ENCODE measurements around the gene CTNNBIP1.
A peak's percentile ranks its signal among the peaks of the same experiment; 100 is the strongest.

Gene CTNNBIP1

DNA sequence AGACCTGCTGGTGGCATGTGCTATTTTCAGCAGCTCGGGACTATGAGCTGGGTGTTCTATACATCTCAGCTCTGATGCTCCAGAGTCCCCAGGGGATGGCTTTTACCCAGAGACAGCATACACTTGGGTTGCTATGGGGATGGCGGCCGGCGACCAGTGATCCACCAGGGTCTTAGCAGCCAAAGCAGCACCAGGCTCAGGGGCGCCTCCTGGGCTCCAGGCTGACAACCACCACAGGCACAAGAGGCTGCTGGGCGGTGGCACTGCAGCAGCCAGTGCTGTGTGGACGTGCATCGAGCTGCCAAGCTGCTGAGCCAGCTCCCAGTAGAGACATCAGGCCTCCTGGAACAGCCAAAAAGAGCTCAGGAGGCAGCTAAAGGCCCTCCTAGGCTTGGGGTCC is 48.7 kb downstream of the CTNNBIP1 start:
- Mint-ChIP-seq H3K4me1 (ENCODE audit: low read depth) (peaks cover 4% of the 10 kb centered on the region), H3K27ac (no peak overlapping the region), H3K36me3 (ENCODE audit: low read depth) (no peaks in the 10 kb centered on the region), H3K27me3 (no peaks in the 10 kb centered on the region), H3K4me3 (no peak overlapping the region), H3K9me3 (no peaks in the 10 kb centered on the region)

DNA sequence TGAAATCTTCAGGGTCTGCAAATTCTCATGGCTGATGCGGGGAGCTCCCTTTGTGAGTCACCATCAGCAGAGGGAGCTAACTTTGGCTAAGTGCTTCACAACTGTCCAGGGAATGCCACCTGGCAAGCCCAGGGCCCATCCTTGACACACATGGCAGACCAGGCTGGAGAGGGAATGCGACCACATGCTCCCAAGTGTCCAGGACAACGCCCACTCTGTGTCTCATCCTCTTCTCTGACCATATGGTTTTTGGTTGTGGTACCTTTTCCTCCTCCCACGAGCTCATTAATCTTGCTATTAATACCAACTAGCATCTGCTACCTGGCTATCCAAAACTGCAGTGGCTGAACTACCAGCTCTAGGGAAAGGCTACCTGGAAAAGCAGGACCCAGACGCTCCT is 49.2 kb downstream of the CTNNBIP1 start:
- Mint-ChIP-seq H3K4me1 (ENCODE audit: low read depth) (peaks cover 4% of the 10 kb centered on the region), H3K27ac (no peak overlapping the region), H3K27me3 (no peaks in the 10 kb centered on the region), H3K9me3 (no peaks in the 10 kb centered on the region), H3K36me3 (ENCODE audit: low read depth) (no peaks in the 10 kb centered on the region), H3K4me3 (no peak overlapping the region)

DNA sequence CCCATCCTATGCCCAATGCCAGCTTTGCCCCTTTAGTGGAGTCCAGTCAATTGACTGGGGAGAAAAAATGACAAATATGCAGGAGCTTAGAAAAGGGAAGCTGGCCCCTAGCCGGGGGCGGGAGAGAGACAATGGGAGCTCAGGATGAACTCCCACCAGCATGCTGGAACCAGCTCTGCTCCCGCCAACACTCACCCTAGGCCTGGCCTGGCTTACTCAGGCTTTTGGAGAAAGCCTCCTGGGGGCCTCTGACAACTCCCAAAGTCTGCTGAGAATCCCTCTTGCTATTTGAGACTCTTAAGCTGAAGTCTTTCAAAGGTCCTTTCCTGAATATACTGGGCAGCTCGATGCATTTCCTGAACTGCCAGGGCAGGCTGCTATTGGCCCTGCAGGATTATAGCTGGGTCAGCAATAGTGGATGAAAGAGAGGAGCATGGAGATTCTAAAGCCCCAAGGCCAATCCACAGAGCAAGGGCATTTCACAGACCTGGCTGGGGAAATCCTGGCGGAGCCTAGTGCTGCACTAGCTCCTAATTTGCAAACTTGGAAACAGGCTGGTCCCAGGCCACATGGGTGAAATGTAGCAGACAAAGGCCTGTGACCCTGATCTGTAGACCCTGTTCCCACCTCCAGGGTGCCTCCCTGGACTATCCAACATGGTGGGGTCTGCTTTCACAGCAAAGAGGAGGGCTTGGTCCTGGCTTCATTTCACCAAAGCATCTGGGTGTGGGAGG is 50.6 kb downstream of the CTNNBIP1 start:
- Mint-ChIP-seq H3K4me1 (ENCODE audit: low read depth) (peaks cover 4% of the 10 kb centered on the region), H3K9me3 (no peaks in the 10 kb centered on the region), H3K27ac (no peak overlapping the region), H3K27me3 (no peaks in the 10 kb centered on the region), H3K36me3 (ENCODE audit: low read depth) (no peaks in the 10 kb centered on the region), H3K4me3 (no peak overlapping the region)

DNA sequence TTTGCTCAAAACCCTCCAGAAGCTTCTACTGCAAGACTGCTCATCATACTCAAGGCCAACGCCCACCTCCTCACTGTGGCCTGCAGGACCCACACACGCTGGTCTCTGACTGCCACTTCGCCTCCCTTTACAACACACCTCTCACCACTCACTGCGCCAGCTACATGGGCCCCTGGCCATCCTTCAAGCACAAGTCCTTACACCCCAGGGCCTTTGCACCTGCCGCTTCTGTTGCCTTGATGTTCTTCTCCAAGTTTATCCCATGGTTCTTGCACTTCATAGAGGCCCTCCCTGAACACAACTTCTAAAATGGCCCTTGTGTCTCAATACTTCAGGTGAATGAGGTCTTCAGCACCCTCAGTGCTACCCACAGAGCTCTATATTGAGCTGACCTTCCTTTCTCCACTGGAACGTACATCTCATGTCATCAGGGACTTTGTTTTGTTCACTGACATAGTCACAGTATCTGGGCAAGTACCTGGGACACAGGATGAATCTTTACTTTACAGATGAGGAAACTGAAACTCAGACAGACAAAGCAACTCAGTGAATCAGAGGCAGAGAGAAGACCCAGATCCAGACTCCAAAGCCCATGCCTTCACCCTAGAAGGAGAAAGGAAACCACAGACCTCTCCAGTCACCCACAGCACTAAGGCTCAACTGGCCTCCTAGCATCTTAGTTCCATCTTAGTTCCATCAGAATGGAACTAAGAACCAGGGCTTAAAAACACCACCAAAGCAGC is 51.6 kb downstream of the CTNNBIP1 start:
- peaks cover 4% of the 10 kb centered on the region for H3K4me1 Mint-ChIP-seq (ENCODE audit: low read depth)
- no peak overlapping the region for H3K27ac Mint-ChIP-seq
- H3K9me3 Mint-ChIP-seq = peaks cover 3% of the 10 kb centered on the region
- H3K36me3 Mint-ChIP-seq (ENCODE audit: low read depth) = peaks cover 4% of the 10 kb centered on the region
- H3K4me3 Mint-ChIP-seq = no peak overlapping the region
- no peaks in the 10 kb centered on the region for H3K27me3 Mint-ChIP-seq

DNA sequence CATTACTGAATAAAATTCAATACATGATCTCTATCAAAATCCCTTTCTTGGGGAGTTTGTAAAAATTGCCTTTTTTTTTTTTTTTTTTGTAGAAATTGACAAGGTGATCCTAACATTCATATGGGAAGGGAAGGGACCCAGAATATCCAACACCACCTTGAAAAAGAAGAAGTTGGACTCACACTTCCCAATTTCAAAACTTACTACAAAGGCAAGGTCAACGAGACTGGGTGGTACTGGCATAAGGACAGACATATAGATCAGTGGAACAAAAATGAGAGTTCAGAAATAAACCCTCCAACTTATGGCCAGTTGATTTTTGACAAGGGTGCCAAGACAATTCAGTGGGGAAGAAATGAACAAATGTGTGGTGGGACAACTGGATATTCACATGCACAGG is 54.9 kb downstream of the CTNNBIP1 start:
- peaks cover 5% of the 10 kb centered on the region for H3K36me3 Mint-ChIP-seq (ENCODE audit: low read depth)
- H3K27me3 Mint-ChIP-seq = peaks cover 3% of the 10 kb centered on the region
- H3K9me3 Mint-ChIP-seq = peaks cover 5% of the 10 kb centered on the region
- no peak overlapping the region for H3K27ac Mint-ChIP-seq
- peaks cover 9% of the 10 kb centered on the region for H3K4me1 Mint-ChIP-seq (ENCODE audit: low read depth)
- no peak overlapping the region for H3K4me3 Mint-ChIP-seq

DNA sequence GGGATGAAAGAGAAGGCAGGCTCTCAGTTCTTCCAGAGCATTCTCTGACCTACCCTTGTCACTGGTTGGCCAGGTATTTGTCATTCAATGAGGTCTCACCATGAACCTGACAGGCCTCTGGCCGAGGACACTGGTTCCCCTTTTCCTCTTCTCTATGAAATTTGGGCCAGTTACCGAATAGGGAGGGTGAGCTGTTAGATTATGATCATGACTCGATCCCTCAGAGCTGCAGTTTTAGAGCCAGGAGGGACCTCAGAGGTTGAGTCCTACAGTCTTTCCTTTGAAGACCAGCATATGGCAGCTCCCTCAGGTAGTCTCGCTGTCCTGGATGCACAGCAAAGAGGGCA is 56.8 kb downstream of the CTNNBIP1 start:
- Mint-ChIP-seq H3K36me3 (ENCODE audit: low read depth) (peaks cover 5% of the 10 kb centered on the region), H3K4me1 (ENCODE audit: low read depth) (peaks cover 10% of the 10 kb centered on the region), H3K27me3 (peaks cover 3% of the 10 kb centered on the region), H3K27ac (no peak overlapping the region), H3K4me3 (no peak overlapping the region), H3K9me3 (peaks cover 5% of the 10 kb centered on the region)

DNA sequence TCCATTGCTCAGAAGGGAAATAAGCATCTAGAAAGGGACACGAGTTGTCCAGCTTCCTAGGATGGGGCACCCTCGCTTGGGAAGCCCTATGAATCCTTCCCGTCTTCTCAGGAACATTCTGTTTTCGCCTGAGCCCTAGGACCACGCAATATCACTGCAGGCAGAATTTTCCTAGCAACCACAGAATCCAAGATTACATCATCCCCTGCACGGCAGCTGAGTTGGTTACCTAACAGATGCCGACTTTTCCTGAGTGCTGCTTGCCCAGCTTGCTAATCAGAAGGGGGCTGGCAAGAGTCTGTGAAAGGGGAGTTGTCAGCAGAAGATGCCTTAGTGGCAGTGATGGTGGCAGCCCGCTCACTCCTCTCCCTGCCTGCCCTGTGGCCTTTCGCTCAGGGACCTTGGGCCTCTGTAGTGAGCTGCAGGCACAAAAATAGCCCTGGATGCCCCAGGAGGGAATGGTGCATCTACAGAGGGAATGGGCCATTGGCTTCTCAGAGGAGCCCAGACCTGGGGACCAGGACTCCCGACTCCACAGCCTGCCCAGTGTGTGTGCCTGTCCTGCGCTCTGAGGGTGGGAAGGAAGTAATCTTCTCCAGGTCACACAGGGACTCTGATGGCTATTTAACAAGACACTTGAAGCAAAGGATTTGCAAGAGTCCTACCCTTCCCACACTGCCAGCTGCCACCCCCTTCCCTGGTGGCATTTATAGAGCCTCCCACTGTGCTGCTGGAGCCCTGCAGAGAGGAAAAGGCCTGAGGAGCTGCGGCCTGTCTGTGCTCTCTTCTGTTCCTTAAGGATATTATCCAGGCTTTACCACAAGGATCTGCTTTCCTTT is 57.4 kb downstream of the CTNNBIP1 start:
- Mint-ChIP-seq H3K27ac (no peak overlapping the region), H3K36me3 (ENCODE audit: low read depth) (peaks cover 5% of the 10 kb centered on the region), H3K4me3 (no peak overlapping the region), H3K4me1 (ENCODE audit: low read depth) (peaks cover 10% of the 10 kb centered on the region), H3K27me3 (peaks cover 3% of the 10 kb centered on the region), H3K9me3 (peaks cover 5% of the 10 kb centered on the region)

DNA sequence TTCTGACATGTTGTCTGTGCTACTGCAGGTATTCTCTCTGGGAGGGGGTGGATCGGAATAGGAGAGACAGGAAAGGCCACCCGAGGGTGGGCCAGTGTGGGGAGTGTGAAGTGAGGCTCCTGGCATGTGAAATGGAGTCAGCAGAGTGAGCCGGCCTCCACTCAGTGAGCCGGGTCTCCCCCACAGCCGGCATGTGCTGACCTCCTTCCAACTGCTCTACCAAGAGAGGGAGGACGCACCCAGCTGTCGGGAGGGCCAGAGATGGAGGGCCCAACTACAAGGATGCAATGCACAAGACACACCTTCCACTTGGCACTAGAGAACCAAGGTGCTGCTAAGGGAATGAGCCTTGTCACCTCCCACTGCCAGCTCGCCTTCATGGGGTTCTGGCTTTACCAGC is 58.1 kb downstream of the CTNNBIP1 start:
- H3K27ac Mint-ChIP-seq = no peak overlapping the region
- no peak overlapping the region for H3K4me3 Mint-ChIP-seq
- H3K9me3 Mint-ChIP-seq = peaks cover 5% of the 10 kb centered on the region
- peaks cover 10% of the 10 kb centered on the region for H3K4me1 Mint-ChIP-seq (ENCODE audit: low read depth)
- H3K36me3 Mint-ChIP-seq (ENCODE audit: low read depth) = peaks cover 5% of the 10 kb centered on the region
- H3K27me3 Mint-ChIP-seq = peaks cover 3% of the 10 kb centered on the region

DNA sequence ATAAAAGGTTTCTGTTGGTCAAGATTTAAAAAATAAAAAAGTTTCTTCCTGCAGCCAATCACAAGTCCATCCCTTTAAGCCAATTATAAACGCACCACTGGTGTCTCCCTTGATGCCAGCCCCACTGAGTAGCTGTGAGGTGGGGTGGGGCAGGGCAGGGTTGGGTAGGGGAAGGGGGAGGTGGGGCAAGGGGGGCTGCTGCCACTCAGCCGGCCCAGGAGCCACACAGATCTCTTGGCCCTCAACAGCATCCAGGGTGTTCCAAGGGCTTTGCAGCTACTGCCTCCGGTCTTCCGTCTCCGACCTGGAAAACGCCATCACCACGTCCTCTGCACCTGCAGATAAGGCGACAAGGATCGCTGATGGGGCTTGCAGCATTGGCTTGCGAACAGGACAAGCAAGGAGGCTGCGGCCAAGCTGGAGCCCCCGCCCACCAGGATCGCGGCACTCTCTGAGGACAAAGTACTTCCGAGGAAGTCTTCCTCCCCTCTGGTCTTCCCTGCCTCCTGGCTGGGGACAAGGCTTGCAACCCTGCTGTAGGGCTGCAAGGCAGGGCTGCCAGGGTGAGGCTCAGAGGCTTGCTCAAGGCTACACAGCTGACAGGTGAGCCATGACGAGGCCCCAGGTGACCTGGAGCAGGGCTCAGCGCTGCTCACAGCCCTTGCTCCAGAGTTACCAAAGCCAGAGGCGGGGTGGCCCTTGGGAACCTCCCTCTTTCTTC is 59.5 kb downstream of the CTNNBIP1 start:
- H3K27me3 Mint-ChIP-seq = peaks cover 3% of the 10 kb centered on the region
- peak overlapping the region; percentile 75 for H3K4me3 Mint-ChIP-seq
- peaks cover 10% of the 10 kb centered on the region for H3K4me1 Mint-ChIP-seq (ENCODE audit: low read depth)
- peaks cover 5% of the 10 kb centered on the region for H3K36me3 Mint-ChIP-seq (ENCODE audit: low read depth)
- H3K27ac Mint-ChIP-seq = no peak overlapping the region
- H3K9me3 Mint-ChIP-seq = peaks cover 5% of the 10 kb centered on the region

DNA sequence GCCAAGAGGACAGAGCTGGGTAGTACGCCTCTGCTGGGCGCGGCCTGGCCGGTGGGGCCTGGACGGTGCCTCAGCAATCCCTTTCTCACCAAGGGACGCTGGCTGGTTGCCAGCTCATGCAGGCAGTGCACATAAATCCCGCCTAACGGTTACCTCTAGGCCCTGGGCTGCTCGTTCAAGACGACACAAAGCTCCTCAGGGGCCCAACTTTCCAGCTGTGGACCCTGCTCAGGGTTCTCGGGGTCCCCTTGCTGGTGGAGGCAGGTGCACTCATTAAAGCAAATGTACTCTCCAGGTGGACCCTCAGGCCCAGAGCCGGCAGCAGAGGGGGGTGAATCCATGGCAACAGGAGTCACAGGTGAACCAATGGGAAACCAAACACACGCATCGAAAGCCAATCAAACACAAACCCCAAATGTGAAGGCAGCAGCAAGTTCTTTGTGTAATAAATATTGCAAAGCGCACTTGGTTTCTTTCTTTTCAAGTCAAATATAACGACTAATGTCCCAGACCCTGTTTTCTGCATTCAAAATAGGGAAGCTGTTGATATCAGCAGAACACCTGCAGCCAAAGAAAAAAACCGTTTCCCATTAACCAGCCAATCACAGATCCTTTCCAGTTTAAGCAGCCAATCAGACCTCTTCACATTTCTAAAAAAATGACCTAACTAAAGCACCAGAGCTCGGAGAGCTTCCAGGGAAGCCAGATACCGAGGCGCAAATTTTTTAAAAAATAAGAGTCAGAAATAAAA is 60.2 kb downstream of the CTNNBIP1 start:
- Mint-ChIP-seq H3K36me3 (ENCODE audit: low read depth) (peaks cover 5% of the 10 kb centered on the region), H3K27me3 (peaks cover 3% of the 10 kb centered on the region), H3K27ac (peak overlapping the region; percentile 9), H3K4me1 (ENCODE audit: low read depth) (peaks cover 10% of the 10 kb centered on the region), H3K9me3 (peaks cover 5% of the 10 kb centered on the region), H3K4me3 (peak overlapping the region; percentile 75)

DNA sequence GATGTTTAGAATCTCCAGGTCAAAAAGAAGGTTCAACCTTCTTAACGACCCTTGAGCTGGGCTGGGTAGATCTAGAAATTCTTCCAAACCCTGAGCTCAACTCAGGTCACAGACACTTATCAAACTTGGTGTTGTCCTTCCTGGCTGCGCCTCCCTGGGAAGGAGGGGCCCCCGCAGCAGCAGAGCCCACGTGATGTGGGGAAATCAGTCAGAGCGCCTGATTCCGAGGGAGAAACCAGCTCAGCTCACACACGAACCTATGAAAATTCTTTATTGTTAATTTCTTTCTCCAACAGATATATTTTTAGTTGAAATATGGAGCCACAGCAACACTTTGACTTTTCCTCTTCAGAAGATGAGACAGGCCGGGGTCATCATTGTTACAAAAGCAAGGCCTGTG is 62.0 kb downstream of the CTNNBIP1 start:
- H3K9me3 Mint-ChIP-seq = no peaks in the 10 kb centered on the region
- no peaks in the 10 kb centered on the region for H3K36me3 Mint-ChIP-seq (ENCODE audit: low read depth)
- no peak overlapping the region for H3K4me3 Mint-ChIP-seq
- no peak overlapping the region for H3K27ac Mint-ChIP-seq
- peaks cover 10% of the 10 kb centered on the region for H3K4me1 Mint-ChIP-seq (ENCODE audit: low read depth)
- peaks cover 3% of the 10 kb centered on the region for H3K27me3 Mint-ChIP-seq

DNA sequence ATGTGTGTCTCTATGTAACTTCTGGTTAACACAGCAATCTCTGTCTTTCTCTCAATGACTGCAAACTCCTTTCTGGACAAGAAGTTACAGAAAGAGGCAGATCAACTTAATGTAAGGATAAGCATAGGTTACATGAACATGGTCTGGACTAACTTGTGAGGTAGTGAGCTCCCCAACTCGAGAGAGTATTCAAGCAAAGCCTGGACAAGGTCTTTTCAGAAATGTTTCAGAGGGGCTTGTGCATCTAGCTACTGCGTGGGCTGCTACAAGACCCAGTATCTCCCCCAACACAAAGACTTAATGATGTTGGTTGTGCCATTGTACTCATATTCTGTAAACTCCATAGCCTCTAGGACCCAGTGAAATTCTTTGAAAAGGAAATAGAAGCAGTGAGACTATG is 62.8 kb downstream of the CTNNBIP1 start:
- Mint-ChIP-seq H3K4me1 (ENCODE audit: low read depth) (peaks cover 10% of the 10 kb centered on the region), H3K27me3 (peaks cover 3% of the 10 kb centered on the region), H3K4me3 (no peak overlapping the region), H3K36me3 (ENCODE audit: low read depth) (no peaks in the 10 kb centered on the region), H3K9me3 (no peaks in the 10 kb centered on the region), H3K27ac (no peak overlapping the region)

DNA sequence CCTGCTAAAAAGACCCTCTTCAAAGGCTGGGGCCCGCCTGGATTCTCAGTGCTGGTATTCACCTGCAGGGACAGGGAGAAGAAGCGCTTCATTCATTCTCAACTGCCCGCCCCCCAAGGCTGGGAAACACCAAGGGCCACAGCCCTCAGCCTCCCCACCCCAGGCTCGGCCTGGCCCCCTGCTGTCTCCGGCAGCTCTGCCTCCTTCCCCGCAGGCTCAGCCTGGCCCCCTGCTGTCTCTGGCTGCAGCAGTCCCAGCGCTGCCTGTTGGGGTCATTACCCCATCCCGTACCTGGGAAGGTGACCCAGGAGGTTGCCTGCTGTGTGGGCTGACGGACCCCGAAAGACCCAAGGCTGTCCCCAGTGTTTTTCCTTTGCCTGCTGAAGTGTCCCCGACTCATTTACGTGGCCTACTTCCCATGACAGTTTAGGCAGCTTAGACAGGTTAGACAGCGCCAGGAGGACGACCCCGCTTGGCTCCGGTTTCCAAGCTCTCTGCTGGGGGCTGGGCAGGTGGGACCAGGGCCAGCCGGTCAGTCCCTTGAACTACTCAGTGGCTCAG is 63.4 kb downstream of the CTNNBIP1 start:
- H3K27me3 Mint-ChIP-seq = peaks cover 3% of the 10 kb centered on the region
- no peaks in the 10 kb centered on the region for H3K36me3 Mint-ChIP-seq (ENCODE audit: low read depth)
- H3K4me3 Mint-ChIP-seq = no peak overlapping the region
- H3K27ac Mint-ChIP-seq = no peak overlapping the region
- H3K4me1 Mint-ChIP-seq (ENCODE audit: low read depth) = peaks cover 10% of the 10 kb centered on the region
- no peaks in the 10 kb centered on the region for H3K9me3 Mint-ChIP-seq

DNA sequence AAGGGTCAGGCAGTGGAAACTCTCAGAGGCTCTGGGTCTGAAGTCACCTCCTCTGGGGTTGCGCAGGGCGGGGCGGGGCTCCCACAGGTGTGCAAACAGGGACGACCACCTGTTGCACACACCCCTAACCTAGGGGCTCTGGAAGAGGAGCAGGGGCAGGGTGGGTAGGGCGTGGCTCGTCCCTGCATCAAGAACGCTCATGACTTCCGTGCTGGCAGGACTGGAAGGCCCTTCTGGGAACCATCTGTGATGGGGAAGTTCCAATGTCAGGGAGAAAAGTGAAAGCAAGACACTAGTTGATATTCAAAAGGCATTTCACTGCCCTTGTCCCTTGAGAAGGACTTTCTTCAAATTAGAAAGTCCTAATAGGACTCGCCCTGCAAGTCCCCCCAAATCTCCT is 64.2 kb downstream of the CTNNBIP1 start:
- Mint-ChIP-seq H3K4me1 (ENCODE audit: low read depth) (peaks cover 10% of the 10 kb centered on the region), H3K27me3 (peaks cover 3% of the 10 kb centered on the region), H3K4me3 (no peak overlapping the region), H3K36me3 (ENCODE audit: low read depth) (no peaks in the 10 kb centered on the region), H3K9me3 (no peaks in the 10 kb centered on the region), H3K27ac (no peak overlapping the region)

Data from stimulated activated naive CD8-positive, alpha-beta T cell treated with anti-CD3 and anti-CD28 coated beads, Interleukin-15, Interleukin-2, amounts not matched to agents 100 ng/mL and 50 ng/mL, for 24 hours (primary cell).